Activated CD4-positive, alpha-beta T cell treated with anti-CD3 and anti-CD28 coated beads, Interleukin-2, amount 50 U/mL, for 48 hours (primary cell): ENCODE measurements around the gene ASCC1.
A peak's percentile ranks its signal among the peaks of the same experiment; 100 is the strongest.
"Not testable (repeated sequence)": the region's sequence is repeated elsewhere in the genome, so short reads cannot be mapped to it uniquely, and the experiment has no call there.

Experiments used
- DNase-seq, 2 experiments: peaks; one replicate each; pipeline ENCODE4 v3.0.0-alpha.2; 2020

The ASCC1 gene

DNA sequence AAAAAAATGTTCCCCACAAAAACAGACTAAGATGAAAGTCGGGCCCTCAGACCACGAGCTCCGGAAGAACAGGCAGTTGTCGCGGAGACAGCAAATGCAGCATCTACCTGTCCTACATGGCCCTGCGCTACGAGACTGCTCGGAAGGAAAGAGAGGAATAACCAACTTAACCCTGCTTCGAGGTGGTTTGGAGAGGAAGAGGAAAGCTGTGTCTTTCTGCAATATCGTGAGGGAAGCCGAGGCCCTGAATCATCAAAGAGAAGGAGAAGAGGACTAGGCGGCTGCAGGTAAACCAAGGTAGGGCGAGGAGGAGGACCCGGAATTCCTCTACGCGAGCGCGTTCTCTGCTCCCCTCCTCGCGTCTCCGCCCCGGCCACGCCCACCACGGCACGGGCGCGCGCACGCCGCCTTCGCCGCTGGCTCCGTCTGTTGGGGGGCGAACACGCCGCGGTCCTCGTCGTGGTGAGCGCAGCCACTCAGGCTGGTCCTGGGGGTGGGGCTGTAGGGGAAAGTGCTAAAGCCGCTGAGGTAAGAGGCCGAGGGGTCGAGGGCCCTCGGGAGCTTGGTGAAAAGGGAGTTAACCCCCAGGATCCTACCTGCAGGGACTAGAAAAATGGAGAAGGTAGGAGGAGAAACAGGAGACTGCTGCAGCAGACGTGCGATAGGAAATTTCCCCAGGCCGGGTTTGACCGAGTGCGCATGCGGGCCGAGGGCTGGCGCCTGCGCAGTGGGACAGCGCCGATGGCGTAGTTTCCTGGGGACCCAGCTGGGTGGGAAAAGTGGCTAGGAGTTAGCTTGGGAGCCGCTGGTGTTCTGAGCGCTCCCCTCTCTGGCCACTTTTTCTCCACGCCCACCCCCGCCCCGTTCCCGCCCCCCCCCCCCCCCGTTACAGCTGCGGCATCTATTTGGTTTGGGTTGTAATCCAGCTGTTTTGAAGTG lies at the start of gene ASCC1, which contains the start of gene ANAPC16:
Gene ASCC1 (minus strand): TSS at position 666 of the 939 bp plus-strand sequence. CDS start 2,978 bp downstream, outside the sequence.
Gene ANAPC16 (plus strand): TSS at position 402 of the 939 bp plus-strand sequence. CDS start 7,903 bp downstream, outside the sequence.
- peak; percentile 94 for DNase-seq

- no peak for DNase-seq
These were observed 49.4 kb upstream of the ASCC1 start for GRCh38 chr10:72265508-72265907.

GRCh38 chr10:72264536-72264935 lies 48.5 kb upstream of the ASCC1 start:
- no peak for DNase-seq

- DNase-seq, result no peak
These were observed 47.7 kb upstream of the ASCC1 start for GRCh38 chr10:72263613-72264241.

DNA sequence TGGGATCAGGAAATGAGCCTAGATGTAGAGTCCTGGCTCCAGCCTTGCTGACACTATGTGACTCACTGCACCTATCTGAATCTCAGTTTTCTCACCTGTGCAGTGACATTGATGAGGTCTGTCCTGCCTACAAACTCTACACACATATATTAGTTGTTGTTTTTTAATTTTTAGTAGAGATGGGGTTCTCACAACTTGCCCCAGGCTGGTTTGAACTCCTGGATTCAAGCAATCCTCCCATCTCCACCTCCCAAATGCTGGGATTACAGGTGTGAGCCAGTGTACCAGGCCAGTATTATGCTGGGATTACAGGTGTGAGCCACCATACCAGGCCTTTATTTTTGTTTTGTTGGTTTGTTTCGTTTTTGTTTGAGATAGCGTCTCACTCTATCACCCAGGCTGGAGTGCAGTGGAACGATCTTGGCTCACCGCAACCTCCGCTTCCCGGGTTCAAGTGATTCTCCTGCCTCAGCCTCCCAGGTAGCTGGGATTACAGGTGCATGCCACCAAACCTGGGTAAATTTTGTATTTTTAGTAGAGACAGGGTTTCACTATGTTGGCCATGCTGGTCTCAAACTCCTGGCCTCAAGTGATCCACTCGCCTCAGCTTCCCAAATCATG lies 45.8 kb upstream of the ASCC1 start:
- no peak for DNase-seq

DNA sequence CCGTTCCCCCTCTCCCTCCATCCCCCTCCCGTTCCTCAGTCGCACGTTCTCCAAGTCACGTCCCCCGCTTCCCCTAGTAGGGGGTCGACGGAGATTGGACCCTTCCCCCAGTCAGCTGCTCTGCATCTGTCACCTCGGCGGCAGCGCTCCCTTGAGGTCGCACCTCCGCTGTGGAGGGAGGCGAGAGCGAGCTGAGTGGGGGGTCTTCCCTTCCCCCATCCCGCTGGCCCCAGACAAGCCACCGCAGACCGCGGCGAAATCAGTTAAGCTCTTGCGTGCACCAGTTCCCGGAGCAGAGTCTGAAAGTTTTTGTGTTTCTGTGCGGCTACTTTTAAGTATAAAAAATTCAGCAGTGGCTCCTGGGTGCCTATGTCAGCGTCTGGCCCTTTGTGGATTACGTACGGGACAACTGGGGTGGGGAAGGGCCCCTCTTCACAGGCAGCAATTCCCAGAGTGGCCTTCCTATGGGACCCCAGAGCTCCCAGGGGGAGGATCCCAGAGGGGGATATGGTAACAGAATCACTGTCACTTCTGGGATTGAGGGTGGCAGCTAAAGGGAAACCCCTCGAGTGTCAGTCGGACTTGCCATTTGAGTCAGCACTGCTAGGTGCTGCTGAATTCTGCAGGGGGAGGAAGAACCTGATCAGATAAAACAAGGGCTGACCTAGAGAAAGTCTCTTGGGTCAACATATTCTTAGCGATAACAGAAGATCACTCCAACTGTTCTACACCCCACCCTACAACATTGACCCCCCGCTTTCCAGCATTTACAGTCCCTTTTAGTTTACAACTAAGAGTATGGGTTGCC lies 45.1 kb upstream of the ASCC1 start:
- peak; percentile 68 to 77 for DNase-seq

DNA sequence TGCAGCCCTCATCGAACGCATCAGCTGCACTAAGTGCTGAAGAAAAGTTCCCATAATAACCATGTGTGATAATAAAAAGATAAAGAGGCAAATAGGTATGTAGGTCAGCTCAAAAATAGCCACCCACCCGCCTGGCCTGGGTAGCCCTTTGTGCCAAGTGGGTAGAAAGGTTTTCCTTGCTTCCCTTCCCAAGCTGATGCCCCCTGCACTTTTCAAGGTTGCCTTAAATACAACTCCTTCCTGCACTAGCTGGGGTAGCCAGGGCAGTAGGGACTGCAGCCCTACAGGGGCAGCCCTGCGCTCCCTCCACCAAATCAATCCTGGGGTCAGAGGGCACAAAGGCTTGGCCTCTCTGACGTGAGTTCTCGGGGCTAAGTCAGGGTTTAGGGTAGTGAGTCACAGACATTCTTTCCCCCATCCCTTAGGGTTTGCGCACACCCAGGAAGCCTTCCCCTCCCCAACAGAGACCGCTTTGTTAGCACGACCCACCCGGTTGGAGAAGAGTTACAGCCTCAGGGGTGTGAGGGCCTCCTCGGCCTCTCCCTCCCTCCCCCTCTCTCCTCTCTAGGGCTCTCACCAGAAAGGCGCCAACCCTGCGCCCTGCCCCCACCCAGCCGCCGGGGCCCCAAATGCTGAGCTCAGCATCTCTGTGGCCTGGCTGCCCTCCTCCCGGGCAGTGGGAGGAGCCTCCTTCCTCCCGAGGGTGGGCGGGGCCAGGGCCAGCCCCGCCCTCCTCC lies 44.3 kb upstream of the ASCC1 start:
- DNase-seq, result peak; percentile 92 to 94

DNA sequence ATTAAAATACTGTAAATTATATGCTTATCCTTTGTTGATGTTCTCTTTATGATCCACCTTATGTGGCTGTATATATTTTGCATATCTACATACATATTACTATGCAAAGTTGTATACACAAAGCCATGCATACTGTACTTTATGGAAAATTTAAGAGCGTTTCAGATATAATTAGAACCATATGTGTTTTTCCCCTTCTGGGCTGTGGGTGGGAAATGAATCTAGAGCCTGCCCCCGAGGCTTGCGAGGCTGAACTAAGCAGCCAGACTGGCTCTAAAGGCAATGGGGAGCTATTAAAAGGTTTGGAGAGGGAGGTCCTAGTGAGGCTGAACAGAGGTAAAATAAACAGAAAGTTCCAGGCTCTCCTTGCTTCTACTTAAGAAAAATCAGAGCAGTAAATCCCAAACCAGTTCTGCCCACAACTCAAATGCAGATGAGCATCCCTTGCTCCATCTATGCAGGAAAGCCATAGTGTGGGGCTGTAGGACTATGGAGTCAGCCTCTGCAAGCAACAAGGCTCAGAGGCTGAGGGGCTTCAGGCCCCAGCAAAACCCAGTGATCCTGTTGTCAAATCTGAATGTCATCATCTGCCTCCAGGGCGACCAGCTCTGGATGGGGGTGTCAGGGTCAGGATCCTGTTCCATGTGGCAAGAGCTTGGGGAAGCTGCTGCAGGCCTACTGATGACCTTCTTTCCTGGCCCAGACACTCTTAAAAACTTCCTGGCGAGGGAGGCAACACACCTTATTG lies 43.6 kb upstream of the ASCC1 start:
- peak in 1 of 2 experiments; percentile 41 for DNase-seq

DNA sequence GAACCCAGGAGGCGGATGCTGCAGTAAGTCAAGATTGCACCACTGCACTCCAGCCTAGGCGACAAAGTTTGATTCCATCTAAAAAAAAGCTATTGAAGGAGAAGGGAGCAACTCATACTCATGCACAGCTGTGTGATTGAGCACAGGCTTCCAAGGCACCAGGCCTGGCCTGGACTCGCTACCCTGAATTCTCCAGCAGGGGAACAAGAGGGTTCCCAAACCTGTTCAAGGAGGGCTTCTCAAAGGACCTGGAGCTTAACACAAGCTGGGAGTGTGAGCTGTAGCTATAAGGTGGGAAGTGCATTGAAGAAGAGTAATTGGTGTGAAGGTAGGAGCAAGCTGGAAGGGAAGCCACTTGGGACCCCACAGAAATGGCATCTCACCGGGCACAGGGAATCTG lies 42.5 kb upstream of the ASCC1 start:
- no peak for DNase-seq

GRCh38 chr10:72257051-72257892 lies 41.2 kb upstream of the ASCC1 start:
- peak in 1 of 2 experiments; percentile 36 for DNase-seq

GRCh38 chr10:72255977-72256729 lies 40.1 kb upstream of the ASCC1 start:
- DNase-seq, result no peak

- peak; percentile 49 to 53 for DNase-seq
These were observed 38.9 kb upstream of the ASCC1 start for GRCh38 chr10:72254813-72255568.

- DNase-seq, result no peak
These were observed 37.5 kb upstream of the ASCC1 start for GRCh38 chr10:72253578-72253977.

DNA sequence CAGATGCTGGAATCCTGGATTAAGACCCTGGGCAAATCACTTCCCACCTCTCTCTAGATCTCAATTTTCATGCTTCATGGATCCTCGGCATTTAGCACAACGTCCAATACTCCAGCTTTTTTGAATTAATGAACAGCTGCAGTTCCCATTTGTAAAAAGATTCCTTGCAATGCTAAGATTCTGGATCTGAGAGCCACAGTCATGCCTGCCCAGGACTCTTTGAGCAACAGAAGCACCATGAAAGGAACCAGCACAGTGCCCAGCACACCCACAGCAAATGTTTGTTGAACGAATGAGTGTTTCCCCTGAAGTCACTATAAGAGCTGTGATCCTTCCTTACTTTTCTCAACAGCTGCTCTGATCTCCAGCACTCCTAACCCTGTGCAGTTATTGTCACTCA lies 36.9 kb upstream of the ASCC1 start:
- no peak for DNase-seq

DNA sequence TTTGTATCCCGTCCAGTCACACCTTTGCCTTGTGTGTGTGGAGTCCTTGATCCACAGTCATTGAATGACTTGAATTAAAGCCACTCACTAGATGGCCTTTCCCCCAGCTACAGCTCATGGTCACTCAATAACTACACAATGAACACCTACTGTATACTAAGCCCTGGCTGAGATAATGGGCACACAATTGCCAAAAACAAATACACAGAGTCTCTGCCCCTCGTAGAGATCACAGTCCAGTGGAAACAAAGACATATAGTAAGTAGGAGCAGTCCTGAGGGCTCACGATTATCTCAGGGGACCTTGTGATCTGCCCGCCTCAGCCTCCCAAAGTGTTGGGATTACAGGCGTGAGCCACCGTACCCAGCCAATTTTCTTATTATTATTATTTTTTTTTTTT lies 35.6 kb upstream of the ASCC1 start:
- no peak for DNase-seq

DNA sequence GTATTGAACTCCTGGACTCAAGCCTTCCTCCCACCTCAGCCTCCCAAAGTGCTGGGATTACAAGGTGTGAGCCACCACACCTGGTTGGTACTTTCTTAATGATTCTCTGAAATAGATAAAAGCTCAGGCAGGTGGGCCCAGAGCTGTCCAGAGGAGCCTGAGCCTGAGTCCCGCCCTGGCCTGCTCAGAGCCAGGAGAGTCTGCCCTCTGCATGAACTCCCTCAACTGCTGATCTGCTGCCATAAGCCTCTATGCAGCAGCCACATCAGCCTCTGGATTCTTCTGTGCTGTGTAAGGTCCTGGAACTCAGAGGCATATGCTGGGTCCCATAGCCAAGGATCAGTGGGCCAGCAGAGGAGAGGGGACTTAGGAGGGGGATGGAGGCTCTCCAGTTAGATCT lies 34.6 kb upstream of the ASCC1 start:
- DNase-seq, result no peak

DNA sequence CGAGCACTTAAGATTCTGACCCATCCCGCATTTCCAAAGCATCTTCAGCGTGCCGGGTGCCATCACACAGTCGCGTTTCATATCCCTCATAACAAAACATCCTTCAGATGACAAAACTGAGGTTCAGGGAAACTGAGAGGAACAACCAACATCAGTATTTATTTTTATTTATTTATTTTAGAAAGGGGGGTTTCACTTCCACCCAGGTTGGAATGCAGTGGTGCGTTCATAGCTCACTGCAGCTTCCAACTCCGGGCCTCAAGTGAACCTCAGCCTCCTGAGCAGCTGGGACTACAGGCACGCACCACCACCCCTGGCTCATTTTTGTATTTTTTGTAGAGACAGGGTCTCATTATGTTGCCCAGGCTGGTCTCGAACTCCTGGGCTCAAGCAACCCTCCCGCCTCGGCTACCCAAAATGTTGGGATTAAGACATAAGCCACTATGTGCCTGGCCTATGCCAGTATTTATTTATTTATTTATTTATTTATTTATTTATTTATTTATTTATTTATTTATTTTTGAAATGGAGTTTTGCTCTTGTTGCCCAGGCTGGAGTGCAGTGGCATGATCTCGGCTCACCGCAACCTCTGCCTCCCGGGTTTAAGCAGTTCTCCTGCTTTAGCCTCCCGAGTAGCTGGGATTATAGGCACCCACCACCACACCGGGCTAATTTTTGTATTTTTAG lies 33.2 kb upstream of the ASCC1 start:
- DNase-seq, result not testable (repeated sequence)
